ENCODE measurements around the gene IL1RAPL2.

GRCh38 chrX:104987063-104987462 lies 421.1 kb downstream of the IL1RAPL2 start:
- no peak for TF ChIP-seq POLR2A (IDR thresholded peaks at IDR 0.05; ENCODE audit: low read depth)
- no peak for TF ChIP-seq CTCF (IDR thresholded peaks at IDR 0.05)
- no peak for TF ChIP-seq EP300 (IDR thresholded peaks at IDR 0.05)

Measured in esophagus muscularis mucosa (tissue), 4 donors.